Calu3 (cell line): ENCODE data around the gene NOL9. TPM values are rescaled to one million over a fixed set of nuclear protein-coding genes. Genes with fewer than 3 reads are reported as not detected.
"Not testable (repeated sequence)": the region's sequence is repeated elsewhere in the genome, so short reads cannot be mapped to it uniquely, and the experiment has no call there.

Source experiments
- BruUV-seq: library from RNA; stranded (reverse); fragments of 400-500 nt; replicated peaks from 2 replicates; lab custom pipeline; 2021; lab: Mats Ljungman, UMichigan
- CTCF ChIA-PET: fragments of 300-600 bp; sonication (Branson Sonifier 250); formaldehyde crosslinking; loops from one replicate; lab custom pipeline; 2022; ENCODE audit warnings: antibody characterized with exemption; lab: Charles Lee
- DNase-seq: peaks from one replicate; pipeline ENCODE4 v3.0.0; 2022
- H3K27ac Mint-ChIP-seq: one replicate; pipeline ENCODE4 v1.8.0; 2022; ENCODE audit warnings: mixed read lengths; ENCODE audit not compliant: unreplicated experiment
- H3K27me3 Mint-ChIP-seq: one replicate; pipeline ENCODE4 v1.8.0; 2022; ENCODE audit warnings: mixed read lengths; ENCODE audit not compliant: unreplicated experiment
- H3K36me3 Mint-ChIP-seq: one replicate; pipeline ENCODE4 v1.8.0; 2022; ENCODE audit warnings: mild to moderate bottlenecking, moderate library complexity, mixed read lengths; ENCODE audit not compliant: insufficient read depth, unreplicated experiment
- H3K4me1 Mint-ChIP-seq: one replicate; pipeline ENCODE4 v1.8.0; 2022; ENCODE audit warnings: mild to moderate bottlenecking, low read depth, mixed read lengths; ENCODE audit not compliant: unreplicated experiment
- H3K4me3 Mint-ChIP-seq: one replicate; pipeline ENCODE4 v1.8.0; 2022; ENCODE audit warnings: mild to moderate bottlenecking, low read depth, moderate library complexity, mixed read lengths; ENCODE audit not compliant: unreplicated experiment
- H3K9me3 Mint-ChIP-seq: one replicate; pipeline ENCODE4 v1.8.0; 2022; ENCODE audit warnings: low read depth, mixed read lengths; ENCODE audit not compliant: unreplicated experiment
- CTCF ChIP-seq: fragments of 200-600 bp; IDR thresholded peaks from one replicate; pipeline ENCODE4 v1.8.0; 2022; ENCODE audit warnings: antibody characterized with exemption; ENCODE audit not compliant: unreplicated experiment
- intact Hi-C: fragments of 100-400 bp; cut with micrococcal nuclease; formaldehyde crosslinking; loops from one replicate; pipeline ENCODE4 v1.10.0; 2022; ENCODE audit not compliant: unreplicated experiment
- total RNA-seq: library from RNA; stranded (reverse); gene quantifications from 2 replicates; pipeline ENCODE4 v1.2.3, GENCODE V29; 2022

The NOL9 gene
- total RNA-seq, 1 experiment from 2014 or later: 30.4 TPM

- Mint-ChIP-seq H3K9me3 (no peaks in the 10 kb centered on the region), H3K36me3 (peaks cover 59% of the 10 kb centered on the region), H3K4me3 (peak overlapping the region; percentile 87), H3K27ac (no peak overlapping the region), H3K27me3 (no peaks in the 10 kb centered on the region), H3K4me1 (no peaks in the 10 kb centered on the region)
- intact Hi-C loops: loop anchor here (10.0 kb wide), 1 partner anchor 47 kb away; the partner anchor contains the start of genes NOL9 and TAS1R1
- no peak for TF ChIP-seq CTCF
- DNase-seq: peak; percentile 22
- no TSS peak for BruUV-seq
- CTCF ChIA-PET: interaction anchor here (0.9 to 2.1 kb wide), 2 partner anchors 9 to 23 kb away, joined by 3 to 5 read pairs; partner anchors contain the start of gene ZBTB48
Measured at GRCh38 chr1:6601923-6602668, 47.8 kb upstream of the NOL9 start.

DNA sequence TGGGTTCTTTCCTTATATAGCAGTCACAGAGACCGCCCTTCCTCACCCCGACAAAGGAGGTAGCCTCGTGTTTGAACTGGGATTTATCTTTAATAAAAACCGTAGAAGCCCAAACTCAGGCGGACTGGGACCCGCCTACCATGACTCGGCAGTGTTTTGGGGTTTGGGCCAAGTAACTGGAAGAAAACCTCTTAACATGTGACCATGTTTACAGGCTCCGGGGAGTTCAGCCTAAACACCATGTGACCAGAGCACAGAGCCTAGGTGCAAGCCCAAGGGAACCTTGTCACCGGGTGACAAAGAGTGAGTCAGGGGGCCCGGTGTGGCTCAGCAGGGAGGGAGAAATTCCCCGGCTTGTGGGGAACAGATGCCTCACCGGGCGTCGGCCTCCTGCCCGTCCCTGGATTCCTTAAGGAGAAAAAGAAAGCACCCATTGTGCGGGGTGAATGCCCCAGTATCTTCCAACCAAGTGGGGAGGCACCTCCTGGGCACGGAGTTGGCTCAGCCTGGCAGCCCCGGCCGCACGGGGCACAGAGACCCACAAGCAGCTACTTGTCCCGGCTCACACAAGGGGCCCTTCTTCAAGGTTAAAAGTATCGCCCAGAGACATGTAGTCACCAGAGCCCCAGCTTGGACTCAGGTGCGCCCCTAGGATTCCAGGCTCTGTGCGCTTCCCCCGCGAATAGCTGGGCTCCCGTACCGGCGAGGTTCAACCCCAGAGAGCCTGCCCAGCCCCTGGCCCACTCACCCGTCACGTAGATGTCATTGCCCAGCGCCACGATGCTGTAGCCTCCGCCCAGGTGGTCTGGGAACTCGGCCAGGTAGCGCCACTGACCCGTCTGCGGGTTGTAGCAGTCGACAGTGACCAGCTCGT, 47.0 kb upstream of the NOL9 start:
- intact Hi-C loops: loop anchor here (10.0 kb wide), 1 partner anchor 46 kb away; the partner anchor contains the start of genes NOL9 and TAS1R1
- CTCF ChIA-PET: interaction anchor here (0.5 to 2.1 kb wide), 4 partner anchors 10 to 499 kb away, joined by 3 to 5 read pairs (median 4); partner anchors contain the start of gene ZBTB48
- peak; percentile 78 for DNase-seq
- H3K27ac Mint-ChIP-seq: peak overlapping the region; percentile 96
- TSS peak; percentile 34 for BruUV-seq
- no peak for TF ChIP-seq CTCF
- no peaks in the 10 kb centered on the region for H3K4me1 Mint-ChIP-seq
- H3K36me3 Mint-ChIP-seq: peaks cover 62% of the 10 kb centered on the region
- peak overlapping the region; percentile 87 for H3K4me3 Mint-ChIP-seq
- H3K9me3 Mint-ChIP-seq: no peaks in the 10 kb centered on the region
- H3K27me3 Mint-ChIP-seq: no peaks in the 10 kb centered on the region

DNA sequence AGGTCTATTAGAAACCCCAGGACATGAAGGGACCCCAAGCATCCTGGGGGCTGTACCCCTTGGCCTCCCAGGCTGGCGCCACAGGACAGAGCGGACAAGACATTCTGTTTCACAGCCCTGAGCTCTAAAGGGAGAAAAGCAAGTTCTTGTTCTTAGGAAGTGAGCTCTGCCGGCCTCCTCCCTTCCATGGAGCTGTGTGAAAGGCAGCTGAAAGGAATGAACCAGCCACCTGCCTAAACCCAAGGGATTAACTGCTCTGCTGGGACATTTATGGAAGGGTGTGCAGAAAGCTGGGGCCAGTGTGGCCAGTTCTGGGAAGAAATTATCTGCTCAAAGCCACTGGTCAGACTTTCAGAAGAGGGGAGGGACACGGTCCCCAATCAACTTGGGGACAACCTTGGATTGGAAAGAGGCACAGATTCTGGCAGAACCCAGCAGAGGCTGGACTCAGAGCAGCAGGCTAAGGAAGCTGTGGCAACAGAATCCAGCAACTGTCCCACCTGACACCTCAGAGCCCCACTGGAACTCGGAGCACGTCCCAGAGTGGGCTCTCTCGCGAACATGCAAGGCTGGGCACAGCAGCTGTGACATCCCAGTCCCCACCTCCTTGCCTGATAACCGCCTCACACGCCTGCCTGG, 46.2 kb upstream of the NOL9 start:
- Mint-ChIP-seq H3K4me3 (peak overlapping the region; percentile 87), H3K27me3 (no peaks in the 10 kb centered on the region), H3K9me3 (no peaks in the 10 kb centered on the region), H3K36me3 (peaks cover 67% of the 10 kb centered on the region), H3K27ac (peak overlapping the region; percentile 96), H3K4me1 (no peaks in the 10 kb centered on the region)
- TF ChIP-seq CTCF: no peak
- CTCF ChIA-PET: interaction anchor here (0.6 to 2.1 kb wide), 3 partner anchors 10 to 34 kb away, joined by 3 to 5 read pairs (median 4); no protein-coding TSS in a partner anchor
- intact Hi-C loops: loop anchor here (10.0 kb wide), 1 partner anchor 46 kb away; the partner anchor contains the start of genes NOL9 and TAS1R1
- TSS peak; percentile 52 for BruUV-seq
- no peak for DNase-seq

GRCh38 chr1:6599991-6600390, 45.7 kb upstream of the NOL9 start:
- CTCF ChIA-PET: interaction anchor here (0.6 to 2.1 kb wide), 3 partner anchors 11 to 20 kb away, joined by 3 to 5 read pairs (median 4); partner anchors contain the start of gene ZBTB48
- H3K4me3 Mint-ChIP-seq: peak overlapping the region; percentile 87
- intact Hi-C loops: loop anchor here (10.0 kb wide), 1 partner anchor 45 kb away; the partner anchor contains the start of genes NOL9 and TAS1R1
- peaks cover 72% of the 10 kb centered on the region for H3K36me3 Mint-ChIP-seq
- H3K27ac Mint-ChIP-seq: peak overlapping the region; percentile 96
- not testable (repeated sequence) for BruUV-seq, DNase-seq, H3K27me3 Mint-ChIP-seq, H3K4me1 Mint-ChIP-seq, H3K9me3 Mint-ChIP-seq
